ENCODE results near the gene AGAP3. TPM values are rescaled to one million over a fixed set of nuclear protein-coding genes. Genes with fewer than 3 reads are reported as not detected.

Gene AGAP3
- total RNA-seq, 2 donors from 2014 or later = 55.7 to 63.6 TPM

DNA sequence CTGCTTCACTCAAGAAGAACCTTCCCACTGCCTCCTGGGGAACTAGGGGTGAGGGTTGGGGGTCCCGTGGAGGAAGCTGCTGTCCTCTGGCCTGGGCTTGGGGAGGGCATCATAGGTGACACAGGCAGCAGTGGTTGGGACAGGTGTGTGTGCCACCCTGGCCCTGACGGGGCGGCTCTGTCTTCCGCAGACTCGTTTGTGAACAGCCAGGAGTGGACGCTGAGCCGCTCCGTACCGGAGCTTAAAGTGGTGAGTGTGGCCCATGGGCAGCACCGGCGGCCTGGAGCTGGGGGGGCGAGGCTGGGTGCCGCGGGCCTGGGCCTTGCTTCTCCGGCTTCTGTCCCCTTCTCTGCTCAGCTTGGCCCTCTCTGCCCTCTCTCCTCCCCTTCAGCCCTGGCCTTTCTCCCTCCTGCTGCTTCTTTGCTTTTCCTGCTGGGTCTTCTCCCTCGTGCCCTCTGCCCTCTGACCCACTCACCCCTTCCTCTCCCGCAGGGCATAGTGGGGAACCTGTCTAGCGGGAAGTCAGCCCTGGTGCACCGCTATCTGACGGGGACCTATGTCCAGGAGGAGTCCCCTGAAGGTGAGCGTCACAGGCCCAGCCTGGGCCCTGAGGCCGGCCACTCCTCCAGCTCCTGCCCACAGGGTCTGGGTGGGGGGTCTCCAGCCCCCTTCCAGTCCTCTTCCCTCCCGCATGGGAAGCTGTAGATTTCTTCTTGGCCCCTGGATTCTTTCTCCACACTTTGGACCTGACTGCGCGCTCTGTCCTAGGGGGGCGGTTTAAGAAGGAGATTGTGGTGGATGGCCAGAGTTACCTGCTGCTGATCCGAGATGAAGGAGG is 30.5 kb downstream of the AGAP3 start:
- no peak for DNase-seq (ENCODE audit: low spot score)
- intact Hi-C loops (cut with DNase I) = loop anchor here in 1 of 2 donors (5.0 kb wide), 1 partner anchor 100 kb away; no protein-coding TSS in a partner anchor

DNA sequence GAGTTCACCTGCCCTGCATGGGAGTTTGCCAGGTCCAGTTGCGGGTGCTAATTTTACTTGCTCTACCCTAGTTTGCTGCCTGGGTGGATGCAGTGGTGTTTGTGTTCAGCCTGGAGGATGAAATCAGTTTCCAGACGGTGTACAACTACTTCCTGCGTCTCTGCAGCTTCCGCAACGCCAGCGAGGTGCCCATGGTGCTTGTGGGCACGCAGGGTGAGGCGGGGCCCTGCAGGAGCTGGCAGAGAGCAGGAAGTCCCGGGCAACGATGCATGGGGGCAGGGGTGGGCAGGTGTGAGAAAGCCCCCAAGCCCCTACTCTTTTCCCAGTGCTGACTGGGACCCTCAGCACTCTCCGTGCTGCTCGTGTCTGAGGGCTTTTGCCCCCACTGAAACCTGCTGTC is 31.3 kb downstream of the AGAP3 start:
- no peak for DNase-seq (ENCODE audit: low spot score)
- intact Hi-C loops (cut with DNase I) = loop anchor here in 1 of 2 donors (5.0 kb wide), 1 partner anchor 100 kb away; no protein-coding TSS in a partner anchor

- intact Hi-C loops (cut with DNase I) = loop anchor here in 1 of 2 donors (5.0 kb wide), 1 partner anchor 101 kb away; no protein-coding TSS in a partner anchor
- no peak for DNase-seq (ENCODE audit: low spot score)
These were observed 32.1 kb downstream of the AGAP3 start for GRCh38 chr7:151118108-151119054.

- intact Hi-C loops (cut with DNase I) = loop anchor here in 1 of 2 donors (5.0 kb wide), 1 partner anchor 102 kb away; no protein-coding TSS in a partner anchor
- DNase-seq (ENCODE audit: low spot score) = no peak
These were observed 32.8 kb downstream of the AGAP3 start for GRCh38 chr7:151119055-151119415.

- no peak for DNase-seq (ENCODE audit: low spot score)
- intact Hi-C loops (cut with DNase I) = loop anchor here (5.0 kb wide), 2 partner anchors 103 to 182 kb away; no protein-coding TSS in a partner anchor
These were observed 33.6 kb downstream of the AGAP3 start for GRCh38 chr7:151119902-151120301.

DNA sequence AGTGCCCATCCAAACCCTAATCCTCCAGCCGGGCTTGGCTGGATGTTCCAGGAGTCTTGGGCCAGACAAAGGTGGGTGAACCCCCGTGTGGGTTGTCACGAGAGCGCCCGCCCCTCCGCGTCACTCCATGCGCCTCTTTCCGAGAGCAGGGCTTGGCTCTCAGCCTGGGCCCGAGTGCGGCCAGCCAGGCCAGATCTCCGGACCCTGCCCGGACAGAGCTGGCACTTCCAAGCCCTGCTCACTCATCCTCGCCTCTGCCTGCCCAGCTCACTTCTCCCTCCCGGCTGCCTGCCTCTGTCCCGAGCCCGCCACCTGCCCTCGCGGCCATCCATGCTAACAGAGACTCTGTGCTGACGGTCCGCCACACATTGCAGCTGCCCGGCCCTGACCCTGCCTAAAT is 34.6 kb downstream of the AGAP3 start:
- no peak for DNase-seq (ENCODE audit: low spot score)
- intact Hi-C loops (cut with DNase I) = loop anchor here in 1 of 2 donors (5.0 kb wide), 1 partner anchor 181 kb away; no protein-coding TSS in a partner anchor

DNA sequence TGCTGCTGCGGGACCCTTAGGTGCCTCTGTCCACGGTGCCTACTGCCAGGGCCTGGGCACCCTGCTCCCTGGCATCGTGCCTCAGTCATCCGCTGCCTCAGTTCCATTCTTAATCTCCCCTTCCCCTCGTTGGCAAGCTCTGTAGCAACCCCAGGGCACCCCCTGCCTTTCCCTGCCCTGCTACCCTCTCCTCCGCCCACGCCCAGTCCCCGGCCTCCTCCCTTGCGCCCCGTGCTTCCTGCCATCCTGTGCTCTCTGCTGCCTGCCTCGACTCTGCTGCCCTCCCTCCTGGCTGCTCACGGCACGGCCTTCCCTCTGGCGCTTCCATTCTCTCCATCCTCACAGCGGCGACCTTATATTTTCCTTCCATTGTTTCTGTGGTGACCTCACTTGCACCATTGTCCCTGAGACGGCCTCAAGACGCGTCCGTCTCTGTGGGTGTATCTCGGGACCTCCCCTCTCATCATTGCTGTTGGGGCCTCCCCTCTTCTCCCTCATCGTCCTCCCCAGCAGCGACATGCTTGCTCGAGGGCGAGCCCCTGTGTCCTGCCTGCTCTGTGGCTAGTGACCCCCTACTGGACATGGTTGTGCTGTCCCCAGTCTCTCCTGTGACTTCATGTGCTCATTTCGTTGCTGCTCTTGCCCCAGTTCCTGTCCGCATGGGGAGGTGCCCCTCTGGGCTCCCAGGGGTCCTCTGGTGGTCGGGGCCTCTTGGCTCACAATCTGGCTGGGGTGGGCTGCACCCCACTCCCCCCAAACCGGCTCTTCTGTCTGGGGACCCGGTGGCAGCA is 35.3 kb downstream of the AGAP3 start:
- intact Hi-C loops (cut with DNase I) = loop anchor here in 1 of 2 donors (5.0 kb wide), 1 partner anchor 181 kb away; no protein-coding TSS in a partner anchor
- no peak for DNase-seq (ENCODE audit: low spot score)

- no peak for DNase-seq (ENCODE audit: low spot score)
- intact Hi-C loops (cut with DNase I) = loop anchor here in 1 of 2 donors (5.0 kb wide), 1 partner anchor 180 kb away; no protein-coding TSS in a partner anchor
These were observed 36.0 kb downstream of the AGAP3 start for GRCh38 chr7:151122276-151122675.

GRCh38 chr7:151122796-151123157 is 36.5 kb downstream of the AGAP3 start:
- no peak for DNase-seq (ENCODE audit: low spot score)
- intact Hi-C loops (cut with DNase I) = loop anchor here in 1 of 2 donors (5.0 kb wide), 1 partner anchor 180 kb away; no protein-coding TSS in a partner anchor

GRCh38 chr7:151123158-151123821 is 37.0 kb downstream of the AGAP3 start:
- intact Hi-C loops (cut with DNase I) = loop anchor here in 1 of 2 donors (5.0 kb wide), 1 partner anchor 179 kb away; no protein-coding TSS in a partner anchor
- no peak for DNase-seq (ENCODE audit: low spot score)

DNA sequence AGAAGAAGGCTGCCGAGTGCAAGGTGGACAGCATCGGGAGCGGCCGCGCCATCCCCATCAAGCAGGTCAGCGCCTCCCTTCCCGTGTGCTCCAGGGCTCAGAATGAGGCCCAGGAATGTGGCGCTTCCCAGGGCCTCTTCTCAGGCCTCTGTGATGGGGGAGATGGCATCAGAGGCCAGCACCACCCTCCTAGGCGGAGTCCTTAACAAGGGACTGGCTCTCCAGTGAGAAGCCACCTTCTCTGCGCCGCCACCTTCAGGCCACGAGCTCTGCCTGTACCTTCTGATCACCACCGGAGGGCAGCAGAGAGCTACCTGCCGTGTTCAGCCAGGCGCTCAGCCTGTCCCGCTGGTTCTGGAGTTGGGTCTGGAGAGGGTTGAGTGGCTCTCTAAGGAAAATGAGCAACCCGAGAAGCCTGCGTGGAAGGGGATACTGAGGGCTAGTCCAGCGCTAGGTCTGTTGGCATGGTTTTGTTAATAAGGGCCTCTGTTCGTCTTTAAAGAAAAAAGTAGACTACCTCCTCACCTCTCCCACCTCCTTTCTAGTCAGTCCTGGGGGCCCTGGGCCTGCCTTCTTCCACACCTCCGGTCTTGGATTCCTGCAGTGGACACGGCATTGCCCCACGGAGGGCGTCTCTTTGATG is 37.7 kb downstream of the AGAP3 start:
- DNase-seq (ENCODE audit: low spot score) = peak; percentile 94
- intact Hi-C loops (cut with DNase I) = loop anchor here in 1 of 2 donors (2.0 to 5.0 kb wide), 2 partner anchors 45 to 178 kb away; no protein-coding TSS in a partner anchor

- intact Hi-C loops (cut with DNase I) = loop anchor here in 1 of 2 donors (2.0 to 5.0 kb wide), 2 partner anchors 44 to 178 kb away; no protein-coding TSS in a partner anchor
- no peak for DNase-seq (ENCODE audit: low spot score)
These were observed 38.2 kb downstream of the AGAP3 start for GRCh38 chr7:151124481-151124880.

DNA sequence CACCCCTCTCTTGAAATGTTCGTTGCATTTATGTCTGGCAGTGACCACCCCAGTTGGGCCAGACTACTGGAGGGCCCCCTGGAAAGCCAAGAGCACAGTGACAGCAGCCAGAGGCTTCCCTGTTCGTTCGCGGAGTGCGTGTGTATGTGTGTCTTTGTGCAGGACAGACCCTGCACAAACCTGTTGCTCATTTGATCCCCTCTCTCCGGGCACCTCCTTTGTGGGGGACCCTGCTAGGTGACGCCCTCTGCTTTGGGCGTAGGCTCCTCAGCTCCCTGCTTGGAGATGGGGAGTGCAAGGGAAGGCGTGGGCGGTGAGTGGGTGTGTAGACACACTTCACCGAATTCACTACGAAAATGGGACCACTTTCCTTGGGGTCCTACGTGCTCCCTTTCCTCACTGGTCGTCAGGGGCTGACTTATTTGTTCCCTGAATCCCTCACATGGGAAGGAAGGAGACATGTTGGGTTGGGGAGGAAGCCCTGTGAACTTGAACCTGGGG is 38.7 kb downstream of the AGAP3 start:
- no peak for DNase-seq (ENCODE audit: low spot score)
- intact Hi-C loops (cut with DNase I) = loop anchor here (2.0 to 5.0 kb wide), 3 partner anchors 44 to 177 kb away; no protein-coding TSS in a partner anchor

- intact Hi-C loops (cut with DNase I) = loop anchor here (2.0 to 5.0 kb wide), 2 partner anchors 43 to 47 kb away; no protein-coding TSS in a partner anchor
- no peak for DNase-seq (ENCODE audit: low spot score)
These were observed 39.2 kb downstream of the AGAP3 start for GRCh38 chr7:151125470-151125845.

DNA sequence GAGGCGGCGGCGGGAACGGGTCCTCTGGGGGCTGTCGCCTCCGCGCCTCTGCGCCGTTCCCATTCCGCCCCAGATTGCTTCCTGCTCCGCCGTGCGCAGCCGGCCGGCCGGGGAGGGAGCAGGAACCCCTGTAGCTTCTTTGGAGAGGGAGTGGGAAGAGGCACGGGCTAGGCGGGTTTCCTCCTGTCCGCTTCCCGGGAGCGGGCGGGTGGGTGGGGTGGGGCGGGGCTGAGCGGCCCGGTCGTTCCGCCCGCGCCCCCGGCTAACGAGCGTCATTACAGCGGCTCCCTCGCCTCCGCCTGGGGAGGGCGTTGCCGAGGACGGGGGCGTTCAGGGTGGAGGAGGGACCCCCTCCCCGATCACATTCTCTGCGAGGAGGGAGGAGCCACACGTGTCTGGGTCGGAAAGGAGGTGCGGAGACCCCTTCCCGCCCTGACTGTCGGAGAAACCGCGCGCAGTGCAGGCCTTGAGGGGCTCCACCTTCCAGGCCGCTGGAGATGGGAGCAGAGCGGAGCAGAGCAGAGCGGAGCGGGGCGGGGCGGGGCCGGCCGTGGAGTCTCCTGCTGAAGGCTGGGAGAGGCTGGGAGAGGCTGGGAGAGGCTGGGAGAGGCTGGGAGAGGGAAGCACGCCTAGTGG is 39.7 kb downstream of the AGAP3 start:
- intact Hi-C loops (cut with DNase I) = loop anchor here (2.0 to 5.0 kb wide), 2 partner anchors 43 to 46 kb away; no protein-coding TSS in a partner anchor
- no peak for DNase-seq (ENCODE audit: low spot score)

DNA sequence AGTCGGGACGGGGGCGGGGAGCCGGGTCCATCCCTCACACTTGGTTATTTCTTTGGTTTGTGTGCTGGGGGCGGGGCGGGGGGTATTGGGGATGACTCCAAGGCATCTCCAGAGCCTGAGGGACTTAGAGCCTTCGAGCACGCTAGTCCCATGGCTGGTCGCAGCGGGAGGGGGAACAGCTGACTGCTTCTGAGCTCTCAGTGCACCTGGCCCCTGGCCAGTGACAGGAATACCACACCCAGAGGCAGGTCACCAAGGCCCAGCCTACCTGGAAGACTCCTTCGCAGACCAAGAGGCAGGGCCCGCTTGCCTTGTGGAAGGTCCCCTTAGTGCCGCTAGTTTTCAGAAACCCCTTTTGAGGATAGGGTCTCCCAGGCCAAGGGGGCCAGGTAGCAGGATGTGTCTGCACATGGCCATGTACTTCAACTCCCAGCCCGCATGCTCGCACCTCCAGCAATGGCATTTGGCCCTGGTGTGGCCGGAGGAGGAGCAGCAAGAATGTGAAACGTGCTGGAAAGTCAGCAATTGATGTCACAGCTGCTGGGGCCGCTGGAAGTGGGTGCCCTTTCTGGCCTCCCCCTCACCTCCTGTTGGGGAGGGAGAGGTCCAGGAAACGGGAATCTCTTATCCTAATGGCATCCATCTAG is 40.3 kb downstream of the AGAP3 start:
- DNase-seq (ENCODE audit: low spot score) = no peak
- intact Hi-C loops (cut with DNase I) = loop anchor here in 1 of 2 donors (5.0 kb wide), 1 partner anchor 46 kb away; no protein-coding TSS in a partner anchor
